NCI-H1417 (cell line): Measurements from ENCODE around the gene SAMD1.
A peak's percentile ranks its signal among the peaks of the same experiment; 100 is the strongest.

Source experiments
- DNase-seq, 3 experiments: peaks; one replicate each; lab custom pipeline; 2025; lab: John Stamatoyannopoulos, UW

The SAMD1 gene

DNA sequence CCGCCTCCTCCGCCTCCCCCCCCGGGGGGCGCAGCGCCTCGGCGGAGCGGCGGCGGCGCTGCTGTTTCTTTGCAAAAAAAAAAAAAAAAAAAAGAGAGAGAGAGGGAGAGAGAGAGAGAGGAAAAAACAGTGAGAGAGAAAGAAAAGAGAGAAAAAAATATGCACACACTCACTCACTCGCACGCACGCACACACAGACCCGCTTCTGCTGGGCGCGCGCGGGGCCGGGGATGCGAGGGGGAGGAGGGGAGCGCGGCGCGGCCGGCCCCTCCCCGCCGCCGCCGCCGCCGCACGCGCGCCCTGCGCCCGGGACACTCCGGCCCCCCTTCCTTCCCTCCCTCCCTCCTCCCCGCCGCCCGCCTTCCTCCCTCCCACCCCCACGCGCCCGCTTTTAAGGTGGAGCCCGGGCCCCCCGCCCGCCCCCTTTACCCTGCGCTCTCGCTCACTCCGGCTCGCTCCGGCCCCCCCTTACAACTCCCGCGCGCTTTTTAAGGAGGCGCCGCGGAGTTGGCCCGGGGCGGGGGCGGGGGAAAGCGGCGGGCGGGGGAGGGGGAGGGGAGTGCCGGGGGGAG lies at the start of gene SAMD1:
TSS of gene SAMD1 (minus strand) at position 243 of the 572 bp plus-strand sequence.
- peak; percentile 66 to 94 (median 92) for DNase-seq

DNA sequence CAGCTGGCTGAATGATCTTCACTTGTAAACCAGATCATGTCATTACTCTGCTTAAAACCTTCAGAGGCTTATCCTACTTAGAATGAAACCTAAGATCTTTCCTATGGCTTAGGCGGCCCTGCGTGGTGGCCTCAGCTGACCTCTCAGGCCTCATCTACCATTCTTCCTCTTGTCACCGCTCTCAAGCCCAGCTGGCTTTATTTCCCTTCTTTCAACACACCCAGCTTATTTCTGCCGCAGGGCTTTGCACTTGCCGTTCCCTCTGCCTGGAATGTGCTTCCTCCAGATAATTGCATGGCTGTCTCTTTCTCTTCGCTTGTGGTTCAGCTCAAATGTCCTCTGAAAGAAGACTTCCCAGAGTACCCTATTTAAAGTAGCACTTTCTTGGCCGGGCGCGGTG lies 49.4 kb upstream of the SAMD1 start:
- DNase-seq: no peak

- no peak for DNase-seq
These were observed 48.2 kb upstream of the SAMD1 start for GRCh38 chr19:14138576-14139265.

- peak; percentile 99 to 100 (median 100) for DNase-seq
These were observed 46.1 kb upstream of the SAMD1 start, which contains the start of gene ASF1B for GRCh38 chr19:14136509-14137281. ASF1B (minus strand) TSS chr19:14136589; CDS start chr19:14136456, 133 bp downstream.

GRCh38 chr19:14135985-14136508 lies 45.5 kb upstream of the SAMD1 start:
- no peak for DNase-seq

DNA sequence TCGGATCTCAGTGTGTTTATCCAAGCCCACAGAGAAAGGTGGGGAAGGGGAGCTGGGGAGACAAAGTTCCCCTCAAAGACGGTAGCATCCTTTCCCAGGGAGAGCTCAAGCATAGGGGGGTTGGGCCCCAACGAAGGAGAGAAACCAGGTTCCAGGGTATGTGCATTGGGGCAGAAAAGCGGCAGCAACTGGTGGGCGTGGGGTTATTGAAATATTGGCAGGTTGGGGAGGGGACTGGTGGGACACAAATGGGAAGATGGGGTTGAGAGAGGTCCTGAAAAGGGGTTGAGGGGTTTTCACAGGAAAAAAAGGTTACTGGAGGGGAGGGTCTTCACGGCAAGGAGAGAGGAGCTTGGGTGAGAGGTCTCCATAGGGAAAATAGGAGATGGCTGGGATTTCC lies 44.8 kb upstream of the SAMD1 start:
- DNase-seq: peak in 1 of 3 experiments; percentile 19

- no peak for DNase-seq
These were observed 37.5 kb upstream of the SAMD1 start for GRCh38 chr19:14127929-14128509.

DNA sequence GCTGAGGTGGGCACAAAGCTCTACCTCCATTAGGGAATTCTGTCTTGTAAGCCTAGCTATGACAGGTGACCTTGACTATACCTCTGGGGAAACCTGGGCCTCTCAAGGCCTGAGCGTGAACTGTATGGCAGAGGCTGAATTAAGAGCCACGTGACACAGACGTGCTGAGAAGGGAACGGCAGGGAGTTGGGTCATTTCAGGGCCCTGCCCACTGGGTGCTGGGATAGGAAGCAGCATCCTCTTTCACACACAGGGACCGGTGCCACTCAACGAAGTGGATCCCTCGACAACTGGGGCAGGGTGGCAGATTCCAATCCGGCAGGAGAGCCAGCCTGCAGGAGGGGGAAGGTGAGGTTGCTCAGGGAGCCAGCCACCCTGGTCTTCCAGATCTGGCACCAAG lies 36.6 kb upstream of the SAMD1 start:
- no peak for DNase-seq

DNA sequence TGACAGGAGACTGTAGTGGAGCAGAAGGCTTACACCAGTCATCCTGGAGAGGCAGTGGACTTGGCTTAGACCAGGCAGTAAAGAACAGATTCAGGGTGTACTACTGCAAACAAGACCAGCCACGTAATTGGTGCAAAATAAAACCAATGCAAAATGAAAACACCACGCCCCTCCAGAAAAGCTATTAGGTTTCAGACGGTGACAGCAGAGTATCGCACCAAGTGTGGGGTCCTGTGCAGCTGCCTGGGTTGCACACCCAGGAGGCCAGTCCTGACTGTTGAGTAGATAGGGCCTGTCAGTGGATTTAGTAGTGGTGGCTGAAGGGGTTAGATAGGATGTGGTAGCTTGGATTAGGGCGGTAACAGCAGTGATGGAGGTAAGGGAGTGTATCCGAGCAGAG lies 32.4 kb upstream of the SAMD1 start:
- no peak for DNase-seq

DNA sequence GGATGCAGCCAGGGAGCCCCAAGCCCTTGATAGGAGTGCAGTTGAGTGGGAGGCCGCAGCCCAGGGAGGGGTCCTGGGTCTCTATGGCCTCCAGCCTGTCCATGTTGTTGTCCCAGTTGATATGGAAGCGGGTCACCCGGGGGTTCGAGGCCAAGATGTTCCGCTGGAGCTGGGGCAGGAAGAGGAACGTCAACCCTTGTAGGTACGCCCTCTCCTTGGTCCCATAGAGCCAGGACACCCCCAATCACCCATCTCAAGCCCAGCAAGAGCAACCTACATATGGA lies 29.9 kb upstream of the SAMD1 start:
- no peak for DNase-seq

- DNase-seq: no peak
These were observed 29.3 kb upstream of the SAMD1 start for GRCh38 chr19:14119644-14120496.

- no peak for DNase-seq
These were observed 28.6 kb upstream of the SAMD1 start for GRCh38 chr19:14119146-14119545.

DNA sequence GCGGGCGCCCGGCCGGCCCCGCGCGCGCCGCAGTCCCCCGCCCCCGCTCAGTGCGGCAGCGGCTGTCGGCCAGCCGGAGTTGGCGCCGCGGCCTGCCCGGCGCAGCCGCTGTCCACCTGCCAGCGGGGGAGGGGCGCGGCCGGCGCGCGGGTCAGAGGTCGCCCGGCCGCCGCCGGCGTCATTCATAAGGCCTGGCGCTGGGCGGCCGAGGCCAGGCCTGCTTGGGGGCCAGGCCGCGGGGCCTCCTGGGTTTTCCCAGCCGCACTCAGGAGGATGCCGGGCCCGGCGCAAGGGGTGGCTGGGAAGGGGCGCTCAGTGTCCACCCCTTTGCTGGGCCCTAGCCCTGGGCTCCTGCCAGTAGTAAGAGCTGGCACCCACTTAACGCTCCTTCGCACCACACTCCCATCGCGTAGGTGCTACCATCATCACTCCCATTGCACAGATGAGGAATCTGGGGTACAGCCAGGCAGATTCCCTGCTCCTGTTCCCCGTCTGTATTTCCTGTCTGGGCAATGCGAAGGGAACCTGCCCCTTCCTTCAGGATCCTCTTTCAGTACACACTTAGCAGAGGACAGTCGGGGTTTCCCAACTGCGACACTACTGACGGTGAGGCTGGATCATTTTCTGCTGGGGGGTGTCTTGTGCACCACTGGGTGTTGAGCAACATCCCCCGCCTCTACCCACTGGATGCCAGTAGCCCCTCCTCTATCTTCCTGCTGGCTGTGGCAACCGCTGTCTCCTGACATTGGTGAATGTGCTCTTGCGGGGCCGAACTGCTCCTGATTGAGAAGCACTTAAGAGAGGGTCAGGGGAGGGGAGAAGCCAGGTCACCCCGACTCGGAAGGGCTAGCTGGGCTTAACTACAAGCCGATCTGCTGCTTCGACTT lies 27.9 kb upstream of the SAMD1 start:
- peak in 2 of 3 experiments; percentile 85 to 88 for DNase-seq

- peak; percentile 92 to 99 (median 99) for DNase-seq
These were observed 27.2 kb upstream of the SAMD1 start, which contains the start of gene PRKACA for GRCh38 chr19:14117668-14118164. PRKACA (minus strand) TSS chr19:14117762; CDS start chr19:14117547, 215 bp downstream.

DNA sequence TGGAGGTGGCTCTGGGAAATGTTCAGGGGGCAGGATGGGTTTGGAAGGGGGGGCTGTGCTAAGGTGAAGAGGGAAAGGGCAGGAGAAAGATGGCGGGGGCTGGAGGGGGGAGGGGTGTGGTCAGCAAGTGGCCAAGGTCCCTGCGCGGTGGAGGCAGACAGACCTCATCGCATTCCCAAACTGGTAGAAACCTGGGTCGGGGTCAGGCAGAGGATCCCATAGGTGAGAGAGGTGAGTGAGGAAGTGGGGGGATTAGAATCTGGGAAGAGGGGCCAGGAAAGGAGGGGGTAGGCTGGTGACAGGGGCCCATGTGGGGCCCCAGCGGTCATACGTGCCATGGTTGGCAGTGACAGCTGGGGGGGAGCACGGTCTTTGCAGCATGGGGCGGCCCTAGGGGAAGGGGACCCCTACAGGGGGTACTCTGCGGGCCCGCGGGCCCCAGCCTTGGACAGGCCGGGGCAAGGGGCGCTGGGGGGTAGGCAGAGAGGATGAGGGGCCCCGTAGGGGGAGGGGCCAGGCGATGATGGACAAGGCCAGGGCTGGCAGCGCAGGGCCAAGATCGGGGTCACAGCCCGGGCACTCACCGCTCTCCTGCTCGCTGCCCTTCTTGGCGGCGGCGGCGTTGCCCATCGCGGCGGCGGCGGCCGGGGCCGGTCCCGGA lies 26.5 kb upstream of the SAMD1 start:
- DNase-seq: peak in 1 of 3 experiments; percentile 47

DNA sequence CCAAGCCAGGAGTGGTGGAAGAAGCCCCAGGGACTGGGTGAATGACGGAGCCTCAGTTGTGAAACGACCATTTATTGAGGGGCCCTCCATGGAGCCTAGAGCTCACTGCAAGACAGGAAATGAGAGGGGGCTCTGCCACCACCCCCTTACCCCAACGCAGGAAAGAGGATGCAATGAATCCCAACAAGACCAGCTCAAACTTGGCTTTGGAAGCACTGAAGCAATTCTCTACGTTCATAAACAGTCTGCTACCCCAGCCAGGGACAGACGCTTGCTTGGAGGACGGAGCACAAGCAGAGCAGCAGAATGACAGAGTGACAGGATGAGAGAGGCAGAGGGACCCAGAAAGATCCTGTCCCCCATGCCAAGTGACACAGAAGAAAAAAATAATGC lies 26.0 kb upstream of the SAMD1 start:
- DNase-seq: no peak

DNA sequence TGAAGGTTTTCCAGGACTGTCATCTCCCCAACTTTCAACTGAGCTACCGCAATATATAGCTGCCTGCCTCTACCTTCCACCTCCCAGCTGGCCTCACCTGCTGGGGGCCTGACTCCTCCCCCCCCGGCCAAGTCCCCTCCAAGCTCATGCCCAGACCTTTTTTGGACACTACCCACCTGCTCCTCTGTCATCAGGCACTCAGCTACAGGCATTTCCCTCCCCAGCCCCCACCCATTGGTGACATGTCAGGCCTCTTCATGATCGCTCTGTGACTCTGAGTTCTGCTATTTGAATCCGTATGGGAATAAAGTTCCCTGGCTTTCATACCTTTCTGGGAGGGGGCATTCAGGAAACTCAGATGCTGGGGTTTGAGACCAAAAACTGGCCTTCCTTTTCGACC lies 25.2 kb upstream of the SAMD1 start:
- DNase-seq: no peak

DNA sequence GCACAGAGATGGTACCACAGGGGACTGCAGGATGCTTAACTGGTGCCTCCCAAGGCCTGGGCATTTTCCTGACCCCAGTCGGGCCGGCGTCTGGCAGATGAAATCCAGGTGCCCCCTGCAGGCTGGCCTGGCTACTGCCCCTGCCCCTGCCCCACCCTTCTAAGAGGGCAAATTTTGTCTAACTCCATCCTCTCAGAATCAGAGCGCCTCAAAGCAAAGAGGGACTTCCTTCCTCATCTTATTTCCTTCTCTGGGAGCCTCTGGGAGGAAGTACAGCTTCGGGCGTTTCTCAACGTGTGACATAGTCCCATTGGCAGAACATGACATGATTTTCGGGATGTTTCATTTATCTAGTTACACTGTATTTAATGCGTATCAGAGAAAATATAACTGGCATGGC lies 24.3 kb upstream of the SAMD1 start:
- no peak for DNase-seq

DNA sequence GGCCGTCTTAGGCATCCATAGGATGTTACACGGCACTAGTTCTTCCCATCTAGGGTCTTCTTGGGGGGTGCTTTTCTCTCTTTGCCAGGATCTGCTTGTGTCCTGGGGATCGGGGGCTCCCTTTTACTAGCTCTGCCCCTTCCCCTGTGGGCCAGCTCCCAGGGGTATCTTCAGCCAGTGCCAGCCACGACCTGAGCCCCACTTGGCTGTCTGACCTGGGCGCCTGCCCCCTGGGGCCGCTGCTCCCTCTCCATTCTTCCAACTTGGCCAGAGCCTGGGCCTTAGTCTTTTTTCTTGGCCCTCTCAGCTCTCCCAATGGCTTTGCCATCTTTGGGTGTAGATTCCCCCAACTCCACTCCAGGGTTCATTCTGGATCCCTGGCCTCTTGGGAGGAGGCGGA lies 23.9 kb upstream of the SAMD1 start:
- no peak for DNase-seq
